H1 (cell line): ENCODE measurements around the gene LGALS1. TPM values are rescaled to one million over a fixed set of nuclear protein-coding genes. Genes with fewer than 3 reads are reported as not detected.

Experiments
- CTCF ChIA-PET: fragments of 300-600 bp; sonication (Branson Sonifier 250); formaldehyde crosslinking; loops from one replicate; lab custom pipeline; 2021; ENCODE audit not compliant: partially characterized antibody; lab: Charles Lee
- POLR2A ChIA-PET: fragments of 300-600 bp; sonication (Branson Sonifier 250); formaldehyde crosslinking; loops from one replicate; lab custom pipeline; 2021; ENCODE audit warnings: inconsistent platforms; ENCODE audit not compliant: partially characterized antibody; lab: Charles Lee
- DNase-seq, 2 experiments: peaks; one replicate each; pipeline versions ENCODE4 v3.0.0 to v3.0.0-alpha.2; 2010 to 2022; ENCODE audit warnings: low spot score in 2 of 2, low read depth in 1 of 2, mixed read lengths in 1 of 2
- FAIRE-seq: peaks from 2 replicates; lab custom pipeline; 2011; peaks lifted over from hg19 to GRCh38; lab: Jason Lieb, UNC
- H2AFZ ChIP-seq: 2 replicates; pipeline ENCODE4 v1.8.1; 2012; ENCODE audit warnings: low read length, inconsistent platforms
- H2AK5ac ChIP-seq: 2 replicates; pipeline ENCODE4 v1.6.1; 2013; ENCODE audit warnings: low read depth, low read length
- H2BK120ac ChIP-seq: replicated peaks from 2 replicates; pipeline ENCODE3; 2013; ENCODE audit warnings: low read depth, low read length, inconsistent platforms
- H2BK12ac ChIP-seq: 2 replicates; pipeline ENCODE4 v1.6.1; 2013; ENCODE audit warnings: low read depth, low read length
- H2BK15ac ChIP-seq: 2 replicates; pipeline ENCODE4 v1.6.1; 2013; ENCODE audit warnings: low read length
- H2BK20ac ChIP-seq: 2 replicates; pipeline ENCODE4 v1.6.1; 2013; ENCODE audit warnings: low read length
- H2BK5ac ChIP-seq: 2 replicates; pipeline ENCODE4 v1.6.1; 2013; ENCODE audit warnings: low read depth, low read length
- H3K14ac ChIP-seq: 2 replicates; pipeline ENCODE4 v1.6.1; 2013; ENCODE audit warnings: inconsistent platforms; ENCODE audit not compliant: insufficient read length
- H3K18ac ChIP-seq: 2 replicates; pipeline ENCODE4 v1.6.1; 2013; ENCODE audit warnings: low read length; ENCODE audit errors: extremely low read depth
- H3K23ac ChIP-seq: 2 replicates; pipeline ENCODE4 v1.6.1; 2013; ENCODE audit warnings: inconsistent platforms; ENCODE audit not compliant: insufficient read length
- H3K23me2 ChIP-seq: 2 replicates; pipeline ENCODE4 v1.6.1; 2013; ENCODE audit warnings: low read depth, low read length
- H3K27ac ChIP-seq: 2 replicates; pipeline ENCODE4 v1.6.1; 2011; ENCODE audit warnings: low read depth, low read length, inconsistent platforms
- H3K27me3 ChIP-seq, 4 experiments: replicated peaks in 1 of 4; 1 replicate in 1 of 4; 2 replicates in 3 of 4; pipeline versions ENCODE4 v1.6.1 to v1.8.1; 2011 to 2013; ENCODE audit warnings: low read length in 3 of 4, mild to moderate bottlenecking in 3 of 4, inconsistent platforms in 2 of 4, mixed read lengths in 2 of 4, moderate library complexity in 1 of 4; ENCODE audit not compliant: control insufficient read depth in 3 of 4, insufficient read depth in 3 of 4; ENCODE audit errors: extremely low read depth in 1 of 4
- H3K36me3 ChIP-seq, 4 experiments: 2 replicates each; pipeline versions ENCODE4 v1.6.1 to v1.8.1; 2011 to 2013; ENCODE audit warnings: mild to moderate bottlenecking in 4 of 4, low read length in 3 of 4, moderate library complexity in 2 of 4, control low read depth in 1 of 4, inconsistent platforms in 1 of 4; ENCODE audit not compliant: insufficient read depth in 4 of 4, control insufficient read depth in 2 of 4
- H3K4ac ChIP-seq: replicated peaks from 2 replicates; pipeline ENCODE3; 2013; ENCODE audit warnings: low read length, low read depth, mixed read lengths, inconsistent platforms; ENCODE audit not compliant: insufficient read length
- H3K4me1 ChIP-seq, 4 experiments: replicated peaks in 1 of 4; 1 replicate in 1 of 4; 2 replicates in 3 of 4; pipeline versions ENCODE4 v1.6.1 to v1.8.1; 2011 to 2013; ENCODE audit warnings: low read length in 3 of 4, inconsistent platforms in 2 of 4, mixed read lengths in 1 of 4; ENCODE audit not compliant: insufficient read depth in 4 of 4, control insufficient read depth in 3 of 4
- H3K4me2 ChIP-seq, 2 experiments: 2 replicates each; pipeline versions ENCODE4 v1.6.1 to v1.8.1; 2011 to 2013; ENCODE audit warnings: low read depth in 2 of 2, low read length in 2 of 2, control low read depth in 1 of 2, inconsistent platforms in 1 of 2, mild to moderate bottlenecking in 1 of 2; ENCODE audit not compliant: insufficient read depth in 1 of 2
- H3K4me3 ChIP-seq, 4 experiments: fragments of 200-600, 300-600 bp in 1 of 4; sonication (generic), shearing (Covaris generic), sonication (Bioruptor Twin) in 1 of 4; 2 replicates each; pipeline versions ENCODE4 v1.5.1 to v1.8.1; 2011 to 2016; ENCODE audit warnings: low read length in 4 of 4, low read depth in 3 of 4, control low read depth in 2 of 4, inconsistent platforms in 2 of 4, mild to moderate bottlenecking in 2 of 4, mixed read lengths in 1 of 4, moderate library complexity in 1 of 4; ENCODE audit not compliant: insufficient read depth in 2 of 4; ENCODE audit errors: extremely low read depth in 1 of 4
- H3K56ac ChIP-seq: replicated peaks from 2 replicates; pipeline ENCODE3; 2013; ENCODE audit warnings: low read depth, mild to moderate bottlenecking, mixed read lengths, low read length, inconsistent platforms; ENCODE audit not compliant: insufficient read length
- H3K79me1 ChIP-seq: 2 replicates; pipeline ENCODE4 v1.6.1; 2013; ENCODE audit warnings: low read depth, low read length, control low read depth
- H3K79me2 ChIP-seq, 2 experiments: 2 replicates each; pipeline versions ENCODE4 v1.6.1 to v1.8.1; 2012 to 2013; ENCODE audit warnings: low read length in 2 of 2, mild to moderate bottlenecking in 2 of 2, inconsistent platforms in 1 of 2; ENCODE audit not compliant: insufficient read depth in 2 of 2, control insufficient read depth in 1 of 2
- H3K9ac ChIP-seq, 4 experiments: replicated peaks in 1 of 4; 1 replicate in 1 of 4; 2 replicates in 3 of 4; pipeline versions ENCODE4 v1.6.1 to v1.8.1; 2011 to 2013; ENCODE audit warnings: low read depth in 3 of 4, low read length in 3 of 4, control low read depth in 2 of 4, mild to moderate bottlenecking in 2 of 4, moderate library complexity in 2 of 4, inconsistent platforms in 1 of 4; ENCODE audit errors: extremely low read depth in 1 of 4
- H3K9me3 ChIP-seq, 2 experiments: 2 replicates each; pipeline versions ENCODE4 v1.6.1 to v1.8.1; 2012 to 2013; ENCODE audit warnings: mild to moderate bottlenecking in 2 of 2, moderate library complexity in 2 of 2, control low read depth in 1 of 2, inconsistent platforms in 1 of 2, low read depth in 1 of 2, low read length in 1 of 2, mixed read lengths in 1 of 2; ENCODE audit not compliant: insufficient read depth in 2 of 2
- H4K20me1 ChIP-seq, 2 experiments: replicated peaks in 1 of 2; 2 replicates each; pipeline versions ENCODE3 to v1.8.1; 2011 to 2013; ENCODE audit warnings: inconsistent platforms in 2 of 2, low read length in 2 of 2, mild to moderate bottlenecking in 1 of 2; ENCODE audit not compliant: insufficient read depth in 2 of 2, control insufficient read depth in 1 of 2
- H4K5ac ChIP-seq: 2 replicates; pipeline ENCODE4 v1.6.1; 2013; ENCODE audit warnings: low read length, low read depth, mixed read lengths, inconsistent platforms; ENCODE audit not compliant: insufficient read length
- H4K8ac ChIP-seq: 2 replicates; pipeline ENCODE4 v1.8.0; 2013; ENCODE audit warnings: mild to moderate bottlenecking, moderate library complexity, low read length, inconsistent platforms; ENCODE audit not compliant: insufficient read depth; ENCODE audit errors: extremely low read depth
- H4K91ac ChIP-seq: replicated peaks from 2 replicates; pipeline ENCODE3; 2013; ENCODE audit warnings: low read length, mixed read lengths, inconsistent platforms; ENCODE audit not compliant: insufficient read length
- CBX8 ChIP-seq: fragments of 300-800, 300-1000 bp; sonication (generic); IDR thresholded peaks from 2 replicates; pipeline ENCODE4 v1.7.1; 2016; ENCODE audit warnings: low read depth, low read length, borderline replicate concordance
- CHD2 ChIP-seq: IDR thresholded peaks from 2 replicates; pipeline ENCODE4 v1.6.1; 2012; ENCODE audit warnings: low read length, improper control_type of control experiment
- GTF2F1 ChIP-seq: IDR thresholded peaks from 2 replicates; pipeline ENCODE4 v1.6.1; 2012; ENCODE audit warnings: low read depth, low read length, improper control_type of control experiment, borderline replicate concordance
- SIRT6 ChIP-seq: IDR thresholded peaks from one replicate; pipeline ENCODE4 v1.7.1; 2012; ENCODE audit warnings: low read length, inconsistent platforms
- WGBS, 2 experiments: shearing (Covaris generic) in 1 of 2; methylation state at CpG; one replicate each; pipeline versions ENCODE4 v1.1.6 to v1.1.7; 2013 to 2015; ENCODE audit warnings: low lambda C conversion rate in 2 of 2, mixed read lengths in 2 of 2, inconsistent platforms in 1 of 2, low coverage in 1 of 2, missing lambda C conversion rate in 1 of 2; ENCODE audit not compliant: insufficient replicate concordance in 2 of 2, insufficient coverage in 1 of 2, insufficient read length in 1 of 2; ENCODE audit errors: extremely low coverage in 1 of 2, missing lambda C conversion rate in 1 of 2; 5-methylcytosine and 5-hydroxymethylcytosine counted together
- polyA plus RNA-seq, 7 experiments: library from polyadenylated mRNA; depleted of rRNA in 3 of 7; stranded (reverse) in 5 of 7; unstranded in 2 of 7; fragments of >200 nt in 5 of 7; fragments of 200-250 nt in 2 of 7; gene quantifications; 1 replicate in 5 of 7; 2 replicates in 1 of 7; 4 replicates in 1 of 7; pipeline versions ENCODE4 v1.2.1 to v1.2.3, GENCODE V29; 2011 to 2013; ENCODE audit warnings: missing spikeins in 2 of 7, mixed read lengths in 2 of 7
- total RNA-seq: library from RNA; stranded (reverse); fragmentation: NEBNext Ultra II Directional; extraction: Animal tissue kit (Norgen Biotek cat#: 25700); gene quantifications from 2 replicates; pipeline ENCODE4 v1.2.1, GENCODE V29; 2021

LGALS1 gene
- total and polyA plus RNA-seq, 2 of the 8 experiments (the other 6 are each of a cell fraction or from before 2014, with no cell fraction given) = 12.0 to 92.4 TPM

- Histone ChIP-seq H3K4me1 (peaks cover 0 to 19% (median 14%) of the 10 kb centered on the region in 4 experiments; a peak in 6 of 7 replicates), H3K27ac (no peak overlapping the region), H4K91ac (no peak overlapping the region), H3K18ac (no peak overlapping the region), H2BK120ac (no peak overlapping the region), H2BK12ac (no peak overlapping the region), H3K14ac (no peak overlapping the region), H3K36me3 (no peaks in the 10 kb centered on the region), H3K4me2 (no peak overlapping the region), H4K20me1 (peaks cover 0 to 4% of the 10 kb centered on the region in 2 experiments), H3K56ac (no peak overlapping the region), H3K79me1 (no peaks in the 10 kb centered on the region), H4K8ac (no peak overlapping the region), H3K79me2 (0 out of 4 replicates have a peak, but pooled peaks cover 0 to 2% of the 10 kb centered on the region in 2 experiments), H3K23ac (no peak overlapping the region), H3K23me2 (peaks cover 2% of the 10 kb centered on the region; the same call in 1 of the 2 replicates), H3K9ac (no peak overlapping the region), H3K27me3 (peaks cover 0 to 2% (median 0%) of the 10 kb centered on the region in 4 experiments; a peak in 1 of 7 replicates), H3K4ac (no peak overlapping the region), H2AK5ac (no peak overlapping the region), H3K4me3 (no peak overlapping the region), H2BK15ac (no peak overlapping the region), H4K5ac (no peak overlapping the region), H2AFZ (no peak overlapping the region), H2BK20ac (no peak overlapping the region), H2BK5ac (no peak overlapping the region), H3K9me3 (no peaks in the 10 kb centered on the region)
- WGBS, 2 experiments = 92% methylated on average over 15 of the region's 15 CpGs; no CpG with 5 or more reads in 1 of the 2 experiments
- ChIA-PET CTCF (interaction anchor here (1.4 to 5.0 kb wide), 7 partner anchors 10 to 174 kb away, joined by 3 to 45 read pairs (median 9); partner anchors contain the start of gene PDXP), POLR2A (interaction anchor here (0.8 to 3.5 kb wide), 4 partner anchors 9 to 39 kb away, joined by 3 to 17 read pairs (median 12); partner anchors contain the start of gene PDXP)
- no peak for FAIRE-seq
- DNase-seq = no peak
- TF ChIP-seq CBX8 (no peak), GTF2F1 (no peak), SIRT6 (no peak), CHD2 (no peak)
Observed at GRCh38 chr22:37672206-37672919, 3.1 kb upstream of the LGALS1 start.
